Stomach (tissue), 4 donors: Measurements from ENCODE around the gene ABLIM3.

ENCODE experiments used
- CTCF ChIP-seq, 7 experiments: fragments of 450-650 bp in 4 of 7; fragments of 200-600 bp in 3 of 7; sonication (generic) in 3 of 7; IDR thresholded peaks; one replicate each; pipeline ENCODE4 v1.5.1; 2016 to 2019; ENCODE audit warnings: antibody characterized with exemption in 7 of 7, control low read depth in 2 of 7, mild to moderate bottlenecking in 1 of 7
- EP300 ChIP-seq: sonication (generic); formaldehyde crosslinking; IDR thresholded peaks from one replicate; pipeline ENCODE4 v1.6.1; 2017; ENCODE audit warnings: antibody characterized with exemption
- POLR2A ChIP-seq, 4 donors: fragments of 450-650 bp; IDR thresholded peaks; one replicate each; pipeline ENCODE4 v1.6.1; 2016; ENCODE audit warnings: antibody characterized with exemption in 4 of 4, control low read depth in 2 of 4, mild to moderate bottlenecking in 1 of 4, moderate library complexity in 1 of 4
- POLR2AphosphoS5 ChIP-seq, 3 donors: sonication (generic); formaldehyde crosslinking; IDR thresholded peaks; one replicate each; pipeline ENCODE4 v1.6.1; 2016; ENCODE audit warnings: antibody characterized with exemption in 3 of 3

GRCh38 chr5:149212198-149212951, 71.1 kb downstream of the ABLIM3 start:
- TF ChIP-seq CTCF (IDR thresholded peaks at IDR 0.05) (no peak), EP300 (no peak), POLR2A (IDR thresholded peaks at IDR 0.05) (no peak), POLR2AphosphoS5 (IDR thresholded peaks at IDR 0.05) (no peak)
